ENCODE measurements around the gene PACC1. TPM values are rescaled to one million over a fixed set of nuclear protein-coding genes. Genes with fewer than 3 reads are reported as not detected.

PACC1 gene
- total RNA-seq, 1 experiment from 2014 or later: 14.5 TPM

DNA sequence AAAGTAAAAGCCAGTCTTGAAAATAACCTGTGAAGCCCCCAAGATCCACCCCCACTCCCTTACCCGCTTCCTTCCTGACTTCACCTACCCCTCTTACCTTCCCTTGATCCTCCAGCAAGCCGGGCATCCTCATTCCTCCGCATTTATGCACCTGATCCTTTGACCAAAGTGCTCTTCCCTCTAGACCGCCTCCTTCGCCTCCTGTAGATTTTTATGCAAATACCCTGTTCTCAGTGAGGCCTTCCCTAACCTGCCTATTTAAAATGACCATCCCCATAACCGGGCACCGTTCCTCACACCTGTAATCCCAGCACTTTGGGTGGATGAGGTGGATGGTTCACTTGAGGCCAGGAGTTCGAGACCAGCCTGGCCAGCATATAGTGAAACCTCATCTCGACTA, 17.0 kb upstream of the PACC1 start:
- intact Hi-C loops (cut with micrococcal nuclease; ENCODE audit: unreplicated experiment): no loop called here
- Histone ChIP-seq H3K27ac (ENCODE audit: low read depth, low read length, poor library complexity, severe bottlenecking) (no peak overlapping the region), H3K36me3 (ENCODE audit: insufficient read depth, low read length, poor library complexity, severe bottlenecking) (no peaks in the 10 kb centered on the region), H3K4me1 (ENCODE audit: insufficient read depth, low read length, poor library complexity, severe bottlenecking) (peaks cover 5% of the 10 kb centered on the region), H3K9me3 (ENCODE audit: low read depth, low read length, poor library complexity, severe bottlenecking) (no peaks in the 10 kb centered on the region), H3K27me3 (replicated peaks; ENCODE audit: insufficient read depth, low read depth, low read length, poor library complexity) (no peaks in the 10 kb centered on the region), H3K4me3 (ENCODE audit: low read depth, low read length, poor library complexity, severe bottlenecking) (no peak overlapping the region)
- CTCF ChIA-PET: interaction anchor here (1.1 kb wide), 1 partner anchor 24 kb away, joined by 3 read pairs; no protein-coding TSS in a partner anchor
- no TSS peak for BruUV-seq (replicated peaks)
- POLR2A ChIA-PET (ENCODE audit: low non-redundant PET): no interaction called here
- no peak for TF ChIP-seq EZH2 (IDR thresholded peaks at IDR 0.05; ENCODE audit: borderline replicate concordance, low read depth, low read length, poor library complexity, severe bottlenecking)
- no peak for DNase-seq (ENCODE audit: low spot score)

DNA sequence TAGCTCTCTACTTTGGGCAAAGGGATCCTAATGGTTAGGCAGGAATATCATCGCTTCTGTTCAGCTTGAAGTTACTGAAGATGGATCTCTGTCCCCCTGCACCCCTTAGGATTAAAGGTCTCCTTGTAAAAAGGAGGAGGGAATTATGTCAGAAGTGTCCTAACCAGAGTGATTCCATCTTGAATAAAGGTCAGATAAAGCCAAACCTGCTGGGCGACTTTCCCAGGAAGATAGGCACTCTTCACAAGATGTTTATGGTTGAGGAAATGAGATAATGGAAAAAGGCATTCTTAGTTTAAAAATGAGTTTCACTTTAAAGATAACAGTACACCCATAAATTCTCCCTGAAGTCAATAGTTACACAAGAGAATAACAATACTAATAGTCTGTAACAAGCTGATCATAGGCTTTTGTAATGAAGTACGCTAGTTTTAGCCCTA, 16.3 kb upstream of the PACC1 start:
- Histone ChIP-seq H3K36me3 (ENCODE audit: insufficient read depth, low read length, poor library complexity, severe bottlenecking) (no peaks in the 10 kb centered on the region), H3K9me3 (ENCODE audit: low read depth, low read length, poor library complexity, severe bottlenecking) (no peaks in the 10 kb centered on the region), H3K27me3 (replicated peaks; ENCODE audit: insufficient read depth, low read depth, low read length, poor library complexity) (no peaks in the 10 kb centered on the region), H3K27ac (ENCODE audit: low read depth, low read length, poor library complexity, severe bottlenecking) (no peak overlapping the region), H3K4me3 (ENCODE audit: low read depth, low read length, poor library complexity, severe bottlenecking) (no peak overlapping the region), H3K4me1 (ENCODE audit: insufficient read depth, low read length, poor library complexity, severe bottlenecking) (peaks cover 5% of the 10 kb centered on the region)
- ChIA-PET CTCF (no interaction called here), POLR2A (ENCODE audit: low non-redundant PET) (no interaction called here)
- no TSS peak for BruUV-seq (replicated peaks)
- DNase-seq (ENCODE audit: low spot score): no peak
- TF ChIP-seq EZH2 (IDR thresholded peaks at IDR 0.05; ENCODE audit: borderline replicate concordance, low read depth, low read length, poor library complexity, severe bottlenecking) (no peak), CTCF (conservative IDR thresholded peaks at IDR 0.05; ENCODE audit: low read depth, low read length) (no peak)
- intact Hi-C loops (cut with micrococcal nuclease; ENCODE audit: unreplicated experiment): no loop called here

- H3K36me3 ChIP-seq (ENCODE audit: insufficient read depth, low read length, poor library complexity, severe bottlenecking): no peaks in the 10 kb centered on the region
- no peak for DNase-seq (ENCODE audit: low spot score)
- BruUV-seq (replicated peaks): no TSS peak
- H3K27ac ChIP-seq (ENCODE audit: low read depth, low read length, poor library complexity, severe bottlenecking): no peak overlapping the region
- intact Hi-C loops (cut with micrococcal nuclease; ENCODE audit: unreplicated experiment): no loop called here
- no peaks in the 10 kb centered on the region for H3K27me3 ChIP-seq (replicated peaks; ENCODE audit: insufficient read depth, low read depth, low read length, poor library complexity)
- no peak overlapping the region for H3K4me3 ChIP-seq (ENCODE audit: low read depth, low read length, poor library complexity, severe bottlenecking)
- H3K9me3 ChIP-seq (ENCODE audit: low read depth, low read length, poor library complexity, severe bottlenecking): no peaks in the 10 kb centered on the region
- peaks cover 5% of the 10 kb centered on the region for H3K4me1 ChIP-seq (ENCODE audit: insufficient read depth, low read length, poor library complexity, severe bottlenecking)
- TF ChIP-seq EZH2 (IDR thresholded peaks at IDR 0.05; ENCODE audit: borderline replicate concordance, low read depth, low read length, poor library complexity, severe bottlenecking) (no peak), CTCF (conservative IDR thresholded peaks at IDR 0.05; ENCODE audit: low read depth, low read length) (no peak)
- CTCF ChIA-PET: no interaction called here
- POLR2A ChIA-PET (ENCODE audit: low non-redundant PET): interaction anchor here (0.6 kb wide), 1 partner anchor 581 kb away, joined by 5 read pairs; no protein-coding TSS in a partner anchor
These were observed 15.7 kb upstream of the PACC1 start for GRCh38 chr1:212430416-212430815.

- Histone ChIP-seq H3K27me3 (replicated peaks; ENCODE audit: insufficient read depth, low read depth, low read length, poor library complexity) (no peaks in the 10 kb centered on the region), H3K4me3 (ENCODE audit: low read depth, low read length, poor library complexity, severe bottlenecking) (no peak overlapping the region), H3K4me1 (ENCODE audit: insufficient read depth, low read length, poor library complexity, severe bottlenecking) (no peaks in the 10 kb centered on the region), H3K27ac (ENCODE audit: low read depth, low read length, poor library complexity, severe bottlenecking) (no peak overlapping the region), H3K9me3 (ENCODE audit: low read depth, low read length, poor library complexity, severe bottlenecking) (no peaks in the 10 kb centered on the region), H3K36me3 (ENCODE audit: insufficient read depth, low read length, poor library complexity, severe bottlenecking) (no peaks in the 10 kb centered on the region)
- intact Hi-C loops (cut with micrococcal nuclease; ENCODE audit: unreplicated experiment): no loop called here
- no TSS peak for BruUV-seq (replicated peaks)
- ChIA-PET CTCF (interaction anchor here (0.5 kb wide), 1 partner anchor 29 kb away, joined by 3 read pairs; no protein-coding TSS in a partner anchor), POLR2A (ENCODE audit: low non-redundant PET) (no interaction called here)
- no peak for DNase-seq (ENCODE audit: low spot score)
- TF ChIP-seq EZH2 (IDR thresholded peaks at IDR 0.05; ENCODE audit: borderline replicate concordance, low read depth, low read length, poor library complexity, severe bottlenecking) (no peak), CTCF (conservative IDR thresholded peaks at IDR 0.05; ENCODE audit: low read depth, low read length) (no peak)
These were observed 13.8 kb upstream of the PACC1 start for GRCh38 chr1:212428496-212428895.

All from A673 (cell line).